Tibial nerve (tissue), 4 donors: Measurements from ENCODE around the gene PLD2. TPM values are rescaled to one million over a fixed set of nuclear protein-coding genes. Genes with fewer than 3 reads are reported as not detected.
A peak's percentile ranks its signal among the peaks of the same experiment; 100 is the strongest.

Experiments
- DNase-seq, 2 donors: peaks; one replicate each; pipeline ENCODE4 v3.0.0-alpha.2; 2019; ENCODE audit warnings: low spot score in 2 of 2
- H3K27ac ChIP-seq, 4 donors: fragments of 200-600 bp; sonication (generic) in 3 of 4; one replicate each; pipeline ENCODE4 v1.5.1; 2017 to 2019; ENCODE audit warnings: mild to moderate bottlenecking in 1 of 4
- H3K27me3 ChIP-seq, 2 donors: fragments of 200-600 bp; sonication (generic) in 1 of 2; one replicate each; pipeline versions ENCODE4 v1.5.1 to v1.6.0; 2017 to 2019
- H3K36me3 ChIP-seq, 3 donors: fragments of 200-600 bp; sonication (generic); one replicate each; pipeline ENCODE4 v1.5.1; 2018 to 2019
- H3K4me1 ChIP-seq, 4 donors: fragments of 200-600 bp; sonication (generic) in 3 of 4; one replicate each; pipeline ENCODE4 v1.5.1; 2017 to 2019
- H3K4me3 ChIP-seq, 4 donors: fragments of 200-600 bp; sonication (generic) in 3 of 4; one replicate each; pipeline ENCODE4 v1.5.1; 2017 to 2019; ENCODE audit warnings: mild to moderate bottlenecking in 1 of 4, moderate library complexity in 1 of 4
- H3K9me3 ChIP-seq, 4 donors: fragments of 200-600 bp; sonication (generic) in 3 of 4; one replicate each; pipeline ENCODE4 v1.5.1; 2017 to 2019
- CTCF ChIP-seq, 5 experiments: fragments of 200-600 bp in 3 of 5; fragments of 450-650 bp in 2 of 5; sonication (generic) in 3 of 5; IDR thresholded peaks; one replicate each; pipeline ENCODE4 v1.5.1; 2016 to 2019; ENCODE audit warnings: antibody characterized with exemption in 5 of 5, mild to moderate bottlenecking in 3 of 5, moderate library complexity in 2 of 5
- EP300 ChIP-seq, 2 donors: sonication (generic); formaldehyde crosslinking; IDR thresholded peaks; one replicate each; pipeline ENCODE4 v1.6.1; 2017; ENCODE audit warnings: antibody characterized with exemption in 2 of 2, mild to moderate bottlenecking in 1 of 2
- POLR2A ChIP-seq, 2 donors: fragments of 450-650 bp; IDR thresholded peaks; one replicate each; pipeline ENCODE4 v1.6.1; 2017; ENCODE audit warnings: antibody characterized with exemption in 2 of 2, mild to moderate bottlenecking in 2 of 2, moderate library complexity in 2 of 2
- WGBS, 2 donors: methylation state at CpG; one replicate each; pipeline ENCODE4 v1.1.5; 2018; 5-methylcytosine and 5-hydroxymethylcytosine counted together
- total RNA-seq, 4 donors: library from RNA; depleted of rRNA; stranded (reverse); fragments of >200 nt; gene quantifications; one replicate each; pipeline ENCODE4 v1.1.0, GENCODE V29; 2016

PLD2 gene
- total RNA-seq, 4 donors from 2014 or later: 17.2 to 63.0 (median 30.1) TPM

- Histone ChIP-seq H3K36me3 (no peaks in the 10 kb centered on the region), H3K4me3 (no peak overlapping the region), H3K27ac (peak overlapping the region in 1 of 4 donors; percentile 8), H3K9me3 (no peaks in the 10 kb centered on the region), H3K27me3 (peaks cover 0 to 12% of the 10 kb centered on the region in 2 donors), H3K4me1 (no peaks in the 10 kb centered on the region)
- no peak for DNase-seq
- no peak for TF ChIP-seq EP300 (IDR thresholded peaks at IDR 0.05)
- TF ChIP-seq POLR2A (IDR thresholded peaks at IDR 0.05): no peak
- no peak for TF ChIP-seq CTCF (IDR thresholded peaks at IDR 0.05)
- 77 to 85% methylated on average over 6 of the region's 6 CpGs for WGBS, 2 donors
Measured at GRCh38 chr17:4768298-4768697, 38.7 kb upstream of the PLD2 start.

- TF ChIP-seq EP300 (IDR thresholded peaks at IDR 0.05) (no peak), POLR2A (IDR thresholded peaks at IDR 0.05) (no peak), CTCF (IDR thresholded peaks at IDR 0.05) (no peak)
- Histone ChIP-seq H3K9me3 (no peaks in the 10 kb centered on the region), H3K36me3 (no peaks in the 10 kb centered on the region), H3K4me3 (no peak overlapping the region), H3K4me1 (no peaks in the 10 kb centered on the region), H3K27ac (no peak overlapping the region), H3K27me3 (peaks cover 0 to 12% of the 10 kb centered on the region in 2 donors)
- WGBS, 2 donors: 91 to 92% methylated on average over 2 of the region's 2 CpGs
- DNase-seq: no peak
Measured at GRCh38 chr17:4769628-4770027, 37.3 kb upstream of the PLD2 start.

- no peaks in the 10 kb centered on the region for H3K9me3 ChIP-seq
- 65 to 71% methylated on average over 13 of the region's 13 CpGs for WGBS, 2 donors
- no peaks in the 10 kb centered on the region for H3K4me1 ChIP-seq
Measured at GRCh38 chr17:4771519-4772234, 35.3 kb upstream of the PLD2 start, which contains the start of gene TM4SF5. TSS of gene TM4SF5 (plus strand) at chr17:4771886. CDS start at chr17:4771923, 37 bp downstream.

GRCh38 chr17:4772235-4772613 lies 34.7 kb upstream of the PLD2 start:
- Histone ChIP-seq H3K27me3 (peaks cover 0 to 12% of the 10 kb centered on the region in 2 donors), H3K36me3 (no peaks in the 10 kb centered on the region), H3K9me3 (no peaks in the 10 kb centered on the region), H3K4me3 (no peak overlapping the region), H3K27ac (peak overlapping the region in 1 of 4 donors; percentile 10), H3K4me1 (no peaks in the 10 kb centered on the region)
- no peak for TF ChIP-seq CTCF (IDR thresholded peaks at IDR 0.05)
- TF ChIP-seq EP300 (IDR thresholded peaks at IDR 0.05): no peak
- no peak for TF ChIP-seq POLR2A (IDR thresholded peaks at IDR 0.05)
- no peak for DNase-seq
- WGBS, 2 donors: 60 to 63% methylated on average over 10 of the region's 10 CpGs

More at GRCh38 chr17:4771519-4772234, 35.3 kb upstream of the PLD2 start, which contains the start of gene TM4SF5:
- Histone ChIP-seq H3K4me3 (no peak within 1 kb of the TSS), H3K36me3 (no peaks in the 10 kb centered on the region), H3K27me3 (peaks cover 0 to 12% of the 10 kb centered on the region in 2 donors), H3K27ac (peak within 1 kb of the TSS in 1 of 4 donors; percentile 10)
- no peak for TF ChIP-seq POLR2A (IDR thresholded peaks at IDR 0.05)
- TF ChIP-seq EP300 (IDR thresholded peaks at IDR 0.05): no peak
- no peak for TF ChIP-seq CTCF (IDR thresholded peaks at IDR 0.05)
- no peak for DNase-seq

GRCh38 chr17:4777969-4778760 lies 28.8 kb upstream of the PLD2 start:
- no peak for DNase-seq
- Histone ChIP-seq H3K27ac (no peak overlapping the region), H3K4me1 (no peaks in the 10 kb centered on the region), H3K4me3 (no peak overlapping the region), H3K9me3 (no peaks in the 10 kb centered on the region), H3K27me3 (peaks cover 0 to 38% of the 10 kb centered on the region in 2 donors), H3K36me3 (no peaks in the 10 kb centered on the region)
- 75 to 77% methylated on average over 9 of the region's 9 CpGs for WGBS, 2 donors
- TF ChIP-seq POLR2A (IDR thresholded peaks at IDR 0.05) (no peak), CTCF (IDR thresholded peaks at IDR 0.05) (no peak), EP300 (IDR thresholded peaks at IDR 0.05) (no peak)
